Muscle of back (tissue), 11 donors: ENCODE measurements around the gene AGTRAP. TPM values are rescaled to one million over a fixed set of nuclear protein-coding genes. Genes with fewer than 3 reads are reported as not detected.

Experiments
- DNase-seq, 3 donors: peaks; one replicate each; pipeline versions ENCODE4 v3.0.0 to v3.0.0-alpha.2; 2013
- polyA plus RNA-seq, 10 donors: library from polyadenylated mRNA; unstranded; fragments of 120-200 nt; gene quantifications; one replicate each; pipeline ENCODE4 v1.2.1, GENCODE V29; 2013; ENCODE audit not compliant: insufficient read length in 10 of 10

Gene AGTRAP
- polyA plus RNA-seq, 10 donors: 13.9 to 20.4 (median 16.7) TPM

DNA sequence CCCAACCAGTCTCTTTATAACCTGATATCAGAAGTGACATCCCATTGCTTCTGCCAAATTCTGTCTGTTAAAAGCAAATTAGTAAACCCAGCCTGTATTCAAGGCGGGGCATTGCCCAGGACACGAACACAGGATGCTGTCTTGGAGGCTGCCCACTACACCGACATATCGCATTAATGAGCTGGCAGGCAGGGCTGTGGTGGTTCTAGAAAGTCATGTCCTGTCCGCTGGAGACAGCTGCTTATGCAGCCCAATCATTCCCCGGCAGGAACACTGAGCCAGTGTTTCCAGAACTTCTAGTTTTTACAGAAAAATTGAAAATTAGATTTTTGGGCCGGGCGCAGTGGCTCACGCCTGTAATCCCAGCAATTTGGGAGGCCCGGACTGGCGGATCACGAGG is 45.4 kb downstream of the AGTRAP start:
- DNase-seq: no peak

DNA sequence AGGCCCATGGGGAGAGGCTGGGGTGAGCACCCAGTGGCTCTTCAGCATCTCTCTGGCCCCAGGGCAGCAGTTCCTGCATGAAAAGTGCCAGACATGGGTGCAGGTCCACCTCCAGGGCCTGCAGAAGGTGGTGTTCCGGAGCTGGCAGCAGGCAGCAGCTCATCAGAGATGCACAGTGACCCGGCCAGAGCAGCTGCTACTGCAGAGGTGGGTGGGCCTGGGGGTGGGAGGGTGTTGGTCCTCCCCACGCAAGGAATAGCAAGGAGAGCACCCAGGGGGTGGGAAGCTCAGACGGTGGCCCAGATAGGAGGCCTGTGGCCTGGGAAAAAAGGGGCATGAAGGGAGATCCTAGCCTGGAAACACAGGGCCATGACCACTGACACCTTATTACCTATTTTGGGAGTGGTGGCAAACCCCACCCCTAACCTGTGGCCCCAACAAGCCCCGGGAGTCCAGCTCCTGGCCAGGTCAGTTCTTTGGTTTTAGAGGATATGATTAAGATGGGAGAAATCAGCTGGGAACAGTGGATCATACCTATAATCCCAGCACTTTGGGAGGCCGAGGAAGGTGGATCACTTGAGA is 46.3 kb downstream of the AGTRAP start:
- no peak for DNase-seq

DNA sequence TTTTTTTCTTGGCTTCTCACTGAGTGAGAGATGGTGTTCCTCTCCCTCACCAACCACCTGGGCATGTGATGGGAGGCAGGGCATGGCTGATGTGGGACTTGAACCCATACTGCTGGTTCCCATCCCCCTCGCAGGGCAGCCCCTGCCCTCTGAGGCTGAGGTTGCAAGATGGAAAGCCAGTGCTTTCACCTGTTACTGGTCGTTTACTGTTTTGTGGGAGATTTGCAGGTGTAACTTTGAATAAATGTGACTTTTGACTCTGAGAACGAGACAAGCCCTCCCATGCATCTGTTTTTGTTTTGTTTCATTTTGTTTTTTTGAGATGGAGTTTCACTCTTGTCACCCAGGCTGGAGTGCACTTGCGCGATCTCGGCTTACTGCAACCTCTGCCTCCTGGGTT is 47.6 kb downstream of the AGTRAP start:
- DNase-seq: no peak

DNA sequence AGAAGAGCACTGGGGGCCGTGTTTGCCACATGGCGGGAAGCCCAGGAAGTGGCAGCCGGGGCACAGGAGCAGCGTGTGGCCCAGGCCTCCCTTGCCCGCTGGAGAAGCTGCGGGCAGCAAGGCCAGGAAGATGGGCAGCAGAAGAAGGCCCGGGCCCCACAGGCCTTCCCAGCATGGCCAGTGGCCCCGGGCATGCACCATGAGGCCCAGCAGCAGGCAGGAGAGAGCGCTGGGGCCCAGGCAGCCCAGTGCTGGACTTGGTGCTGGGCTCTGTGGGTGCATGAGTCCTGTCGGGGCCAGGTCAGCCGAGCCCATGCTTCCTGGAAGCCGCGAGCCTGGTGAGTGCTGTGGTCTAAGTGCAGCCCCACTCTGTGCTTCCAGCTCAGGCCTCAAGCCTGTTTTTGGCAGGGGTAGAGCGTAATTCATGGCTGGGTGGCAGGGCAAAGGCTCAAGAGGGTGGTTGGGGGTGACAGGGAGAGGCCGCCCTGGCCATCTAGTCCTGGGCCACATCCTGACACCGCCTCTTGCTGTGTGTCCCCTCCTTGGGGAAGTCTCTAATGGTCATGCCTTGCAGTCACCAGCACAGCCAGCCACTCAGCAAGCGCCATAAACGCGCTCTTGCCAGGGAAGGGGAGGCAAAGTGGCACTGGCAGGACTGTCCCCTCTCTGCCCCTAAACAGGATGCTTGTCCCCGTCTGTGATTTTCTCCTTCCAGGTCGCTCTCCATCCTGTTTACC is 48.5 kb downstream of the AGTRAP start:
- no peak for DNase-seq

DNA sequence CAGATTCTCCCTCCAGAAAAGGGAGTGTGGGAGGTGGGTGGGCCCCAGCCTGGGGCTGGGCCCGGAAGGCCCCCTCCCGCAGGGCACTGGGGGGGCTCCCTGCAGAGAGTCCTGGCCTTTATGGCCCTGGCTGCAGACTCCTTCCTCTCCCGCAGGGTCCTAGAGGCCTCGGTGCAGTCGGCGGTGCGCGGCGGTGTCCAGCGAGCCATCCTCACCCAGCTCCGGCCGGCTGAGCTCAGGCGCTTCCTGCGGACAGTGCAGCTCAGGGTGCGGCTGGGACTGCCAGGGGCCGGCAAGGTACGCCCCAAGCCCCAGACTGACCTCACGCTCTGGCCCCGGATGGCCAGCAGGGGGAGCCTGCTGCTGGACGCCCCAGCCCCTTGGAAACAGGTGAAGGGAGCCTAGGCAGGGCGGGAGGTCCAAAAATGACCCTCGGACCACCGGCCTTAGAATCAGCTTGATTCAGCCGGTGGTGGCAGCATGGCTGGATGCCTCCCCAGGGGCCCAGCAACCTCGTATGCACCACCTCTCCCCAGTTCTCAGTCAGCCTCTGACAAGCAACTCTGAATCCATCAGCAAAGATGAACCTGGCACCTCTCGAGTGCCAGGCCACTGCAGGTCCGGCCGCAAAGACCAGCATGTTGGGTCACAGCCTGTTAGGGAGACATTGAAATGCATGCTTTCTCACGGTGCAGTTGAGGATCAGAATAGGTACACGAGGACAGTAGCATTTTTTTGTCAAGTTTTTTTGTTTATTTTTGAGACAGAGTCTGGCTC is 49.2 kb downstream of the AGTRAP start:
- peak in 2 of 3 donors; percentile 52 to 76 for DNase-seq

DNA sequence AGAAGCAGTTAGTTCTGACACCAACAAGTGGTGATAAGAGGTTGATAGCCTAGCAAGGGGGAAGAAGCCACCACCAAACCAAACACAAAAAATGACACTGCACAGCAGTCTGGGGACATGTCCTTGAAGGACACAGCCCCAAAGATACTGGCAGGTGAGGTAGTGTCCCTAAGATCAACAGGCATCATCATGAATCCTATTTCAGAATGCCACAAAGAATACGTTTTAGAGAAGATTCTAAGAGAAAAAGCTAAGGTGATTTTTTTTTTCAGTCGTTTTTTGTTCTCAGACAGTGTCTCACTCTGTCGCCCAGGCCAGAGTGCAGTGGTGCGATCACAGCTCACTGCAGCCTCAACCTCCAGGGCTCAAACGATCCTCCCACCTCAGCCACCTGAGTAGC is 50.2 kb downstream of the AGTRAP start:
- no peak for DNase-seq

DNA sequence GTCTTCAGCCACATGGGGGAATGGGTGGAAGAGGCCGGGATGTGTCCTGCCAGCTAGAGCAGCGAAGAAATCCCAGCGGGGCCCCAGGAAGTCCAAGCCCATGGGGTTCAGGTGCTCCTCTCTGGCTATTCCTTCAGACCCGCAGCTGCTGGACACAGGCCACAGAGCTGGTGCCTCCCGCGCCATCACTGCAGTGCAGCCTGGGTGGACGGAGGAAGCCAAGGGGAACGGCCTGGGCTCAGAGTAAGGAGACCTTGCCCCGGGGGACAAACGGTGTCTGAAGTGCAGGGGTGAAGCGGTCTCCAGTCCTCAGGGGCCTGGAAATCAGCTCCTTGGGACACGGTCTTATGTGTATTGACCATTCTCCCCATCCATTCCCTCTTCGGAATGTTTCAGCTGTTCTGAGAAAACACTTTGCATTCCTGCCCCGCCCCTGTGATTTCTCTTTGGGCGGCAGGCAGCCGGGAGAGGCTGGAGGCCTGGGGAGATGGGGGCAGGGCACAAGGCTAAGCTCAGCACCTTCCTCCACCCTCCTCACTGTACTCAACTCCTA is 51.4 kb downstream of the AGTRAP start:
- DNase-seq: peak in 2 of 3 donors; percentile 36 to 52

- peak in 1 of 3 donors; percentile 15 for DNase-seq
Observed at GRCh38 chr1:11787804-11788436, 52.0 kb downstream of the AGTRAP start.

- DNase-seq: no peak
Observed at GRCh38 chr1:11788549-11789053, 52.7 kb downstream of the AGTRAP start.

GRCh38 chr1:11789126-11790067 is 53.5 kb downstream of the AGTRAP start:
- DNase-seq: peak in 1 of 3 donors; percentile 36

DNA sequence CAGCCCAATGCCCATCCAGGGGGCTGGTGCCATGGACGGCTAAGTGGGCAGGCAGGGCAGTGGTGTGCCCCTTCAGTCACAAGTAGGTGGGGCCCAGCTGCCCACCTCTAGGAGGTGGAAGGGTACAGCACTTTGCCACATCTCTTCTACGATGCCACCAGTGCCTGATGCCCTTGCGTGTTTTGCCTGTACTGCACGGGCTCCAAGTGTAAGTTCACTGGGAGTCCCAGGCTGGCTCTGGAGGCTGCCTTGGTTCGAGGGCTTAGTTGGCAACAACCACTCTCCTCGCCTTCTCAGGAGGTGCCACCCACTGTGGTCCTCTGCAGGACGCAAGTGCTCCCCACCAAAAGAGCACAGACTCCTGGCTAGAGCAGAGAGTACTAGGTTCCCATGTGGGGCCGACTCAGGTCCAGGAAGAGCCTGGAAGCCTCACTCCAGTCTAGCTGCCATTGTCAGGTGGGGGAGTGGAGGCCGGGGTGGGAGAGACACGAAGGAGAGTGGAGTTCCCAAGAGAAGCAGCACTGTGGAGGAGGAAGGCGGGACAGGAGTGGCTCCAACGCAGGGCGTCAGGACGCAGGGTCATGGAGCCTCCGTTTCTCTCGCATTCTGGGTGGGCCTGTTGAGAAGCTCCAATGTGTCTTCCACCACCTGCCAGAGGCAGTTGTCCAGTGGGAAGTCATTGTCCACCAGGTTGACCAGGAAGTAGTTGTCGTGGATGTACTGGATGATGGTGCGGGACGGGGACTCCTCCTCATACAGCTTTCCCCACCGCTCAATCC is 54.4 kb downstream of the AGTRAP start:
- DNase-seq: peak in 1 of 3 donors; percentile 20

DNA sequence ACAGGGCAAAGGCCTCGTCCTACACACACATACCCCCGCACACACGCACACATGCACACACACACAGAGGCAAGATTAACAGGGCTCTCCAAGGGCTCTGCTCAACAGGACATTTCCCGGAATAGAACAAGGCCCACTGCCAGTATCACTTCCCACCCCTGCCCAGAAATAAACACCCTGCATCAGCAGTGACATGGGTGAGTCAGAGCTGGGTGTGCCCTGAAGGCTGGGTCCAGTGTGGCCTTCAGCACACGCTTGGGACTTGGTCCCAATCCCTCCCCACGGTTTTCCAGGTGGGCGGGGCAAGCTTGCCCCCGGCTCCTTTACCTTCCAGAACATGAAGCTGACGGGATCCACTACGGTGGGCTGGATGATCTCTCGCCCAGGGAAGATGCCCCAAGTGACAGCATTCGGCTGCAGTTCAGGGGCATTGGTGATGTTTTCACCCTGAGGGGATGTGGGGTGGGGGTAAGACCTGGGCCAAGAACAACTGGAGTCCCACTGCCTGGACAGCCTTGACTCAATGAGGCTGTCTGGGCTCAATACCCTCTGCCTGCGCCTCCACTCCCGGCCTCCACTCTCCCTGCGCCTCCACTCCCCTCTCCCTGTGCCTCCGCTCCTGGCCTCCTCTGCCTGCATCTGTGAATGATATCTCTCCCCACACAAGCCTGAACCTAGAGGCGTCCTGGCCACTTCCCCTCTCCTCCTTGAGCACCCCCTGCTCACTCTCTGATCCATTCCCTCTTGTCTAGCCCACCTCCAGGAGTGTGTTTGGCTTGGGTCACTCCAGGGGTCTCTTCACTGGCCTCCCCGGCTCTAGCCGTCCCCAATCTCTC is 55.2 kb downstream of the AGTRAP start:
- peak; percentile 79 to 86 (median 79) for DNase-seq

DNA sequence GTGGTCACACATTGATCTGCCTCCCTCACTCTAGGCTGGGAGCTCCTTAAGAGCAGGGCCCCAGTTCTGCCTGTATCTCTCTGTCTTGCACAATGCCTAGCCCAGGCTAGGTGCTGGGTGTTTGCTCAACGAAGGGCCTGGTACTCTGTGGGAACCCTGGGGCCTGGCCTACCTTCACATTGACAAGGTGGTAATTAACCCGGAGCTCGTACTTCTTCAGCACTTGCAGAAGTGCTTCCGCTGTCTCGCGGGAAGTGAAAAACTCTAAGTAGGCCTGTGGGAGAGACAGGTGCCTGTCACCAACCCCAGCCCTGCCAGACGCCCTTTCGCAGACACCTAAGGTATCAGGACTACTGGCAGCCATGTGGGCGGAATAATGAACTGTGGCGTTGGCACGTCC is 56.2 kb downstream of the AGTRAP start:
- DNase-seq: no peak

- no peak for DNase-seq
Observed at GRCh38 chr1:11793819-11794218, 57.9 kb downstream of the AGTRAP start.

DNA sequence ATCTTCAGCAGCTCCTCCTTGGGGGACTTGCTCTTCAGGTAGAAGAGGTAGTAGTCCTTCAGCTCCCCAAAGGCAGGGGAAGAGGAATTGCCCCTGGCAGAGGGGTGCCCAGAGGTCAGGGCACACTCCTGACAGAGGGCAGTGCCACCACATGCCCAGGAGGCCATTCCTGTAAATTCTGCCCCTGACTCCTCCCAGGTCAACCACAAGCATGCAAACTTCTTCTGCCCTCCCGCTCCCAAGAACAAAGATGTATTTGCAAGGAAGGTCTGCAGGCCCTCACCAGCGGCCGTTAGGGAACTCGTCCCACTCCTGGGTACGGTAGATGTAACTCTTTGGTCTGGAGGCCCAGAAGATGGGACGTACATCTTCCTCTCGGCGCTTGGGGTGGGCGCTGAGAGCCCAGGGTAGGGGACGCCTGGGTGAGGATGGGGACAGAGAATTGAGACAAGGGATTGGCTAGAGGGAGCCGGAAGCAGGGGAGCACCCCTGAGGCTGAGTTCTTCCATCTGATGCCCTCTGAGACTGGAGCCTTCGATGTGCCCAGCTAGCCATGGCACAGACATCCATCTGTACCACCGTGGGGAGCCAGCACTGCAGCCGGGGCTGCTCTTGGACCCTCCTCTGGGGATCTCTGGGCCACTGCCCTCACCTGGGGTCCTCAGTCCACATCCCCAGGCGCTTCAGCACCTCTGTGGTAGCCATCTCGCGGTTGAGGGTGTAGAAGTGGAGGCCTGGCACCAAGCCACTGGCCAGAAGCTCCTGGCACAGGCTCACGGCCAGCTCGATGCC is 58.7 kb downstream of the AGTRAP start:
- no peak for DNase-seq

GRCh38 chr1:11795238-11795890 is 59.4 kb downstream of the AGTRAP start:
- DNase-seq: no peak
